Hepatocyte (in vitro differentiated cells): ENCODE measurements around the gene KYAT1. TPM values are rescaled to one million over a fixed set of nuclear protein-coding genes. Genes with fewer than 3 reads are reported as not detected.
A peak's percentile ranks its signal among the peaks of the same experiment; 100 is the strongest.

Experiments
- DNase-seq: peaks from one replicate; pipeline ENCODE4 v3.0.0-alpha.2; 2016; ENCODE audit warnings: low spot score
- H2AFZ ChIP-seq: fragments of 200-600 bp; sonication (generic); 2 replicates; pipeline ENCODE4 v1.6.0; 2016; ENCODE audit warnings: antibody characterized with exemption, mild to moderate bottlenecking
- H3K27ac ChIP-seq: fragments of 200-600 bp; sonication (generic); 2 replicates; pipeline ENCODE4 v1.5.1; 2016; ENCODE audit warnings: mild to moderate bottlenecking
- H3K27me3 ChIP-seq: fragments of 200-600 bp; sonication (generic); 2 replicates; pipeline ENCODE4 v1.6.1; 2016
- H3K36me3 ChIP-seq: fragments of 200-600 bp; sonication (generic); replicated peaks from 2 replicates; pipeline ENCODE4 v1.5.1; 2016; ENCODE audit warnings: low read depth; ENCODE audit not compliant: insufficient read depth
- H3K4me1 ChIP-seq: fragments of 200-600 bp; sonication (generic); 2 replicates; pipeline ENCODE4 v1.5.1; 2016; ENCODE audit warnings: mild to moderate bottlenecking, moderate library complexity; ENCODE audit not compliant: insufficient read depth
- H3K4me2 ChIP-seq: fragments of 200-600 bp; sonication (generic); 2 replicates; pipeline ENCODE4 v1.6.0; 2016
- H3K4me3 ChIP-seq: fragments of 200-600 bp; sonication (generic); 2 replicates; pipeline ENCODE4 v1.5.1; 2016; ENCODE audit warnings: mild to moderate bottlenecking
- H3K79me2 ChIP-seq: fragments of 200-600 bp; sonication (generic); 2 replicates; pipeline ENCODE4 v1.6.0; 2017; ENCODE audit warnings: mild to moderate bottlenecking
- H3K9me2 ChIP-seq: fragments of 200-600 bp; sonication (generic); replicated peaks from 2 replicates; pipeline ENCODE4 v1.6.0; 2017; ENCODE audit warnings: mild to moderate bottlenecking; ENCODE audit not compliant: insufficient read depth
- H3K9me3 ChIP-seq: fragments of 200-600 bp; sonication (generic); 2 replicates; pipeline ENCODE4 v1.5.1; 2016; ENCODE audit warnings: low read depth, mild to moderate bottlenecking
- H4K20me1 ChIP-seq: fragments of 200-600 bp; sonication (generic); 2 replicates; pipeline ENCODE4 v1.6.0; 2016; ENCODE audit warnings: mild to moderate bottlenecking; ENCODE audit not compliant: insufficient read depth, poor library complexity, severe bottlenecking
- EZH2 ChIP-seq: fragments of 200-600 bp; sonication (generic); IDR thresholded peaks from 2 replicates; pipeline ENCODE4 v1.6.1; 2016; ENCODE audit warnings: antibody characterized with exemption, mild to moderate bottlenecking, borderline replicate concordance
- EZH2phosphoT487 ChIP-seq: fragments of 200-600 bp; sonication (generic); IDR thresholded peaks from one replicate; pipeline ENCODE4 v1.6.1; 2018; ENCODE audit warnings: antibody characterized with exemption, mild to moderate bottlenecking, low read depth, moderate library complexity; ENCODE audit not compliant: unreplicated experiment, severe bottlenecking
- WGBS: methylation state at CpG from one replicate; pipeline ENCODE4 v1.1.6; 2016; ENCODE audit warnings: low lambda C conversion rate; ENCODE audit errors: missing lambda C conversion rate; 5-methylcytosine and 5-hydroxymethylcytosine counted together
- polyA plus RNA-seq: library from polyadenylated mRNA; unstranded; fragments of >200 nt; fragmentation: Nextera tagmentation; extraction: Ambion mirVana; gene quantifications from 2 replicates; pipeline ENCODE4 v1.2.1, GENCODE V29; 2016
- total RNA-seq: library from RNA; depleted of rRNA; stranded (reverse); fragments of >200 nt; gene quantifications from 2 replicates; pipeline ENCODE4 v1.2.3, GENCODE V29; 2014
- TF ChIP-seq, protein P1 (sequence below): fragments of 200-600 bp; sonication (generic); IDR thresholded peaks from 2 replicates; pipeline ENCODE4 v1.5.1; 2016; ENCODE audit warnings: antibody characterized with exemption, mild to moderate bottlenecking; ENCODE audit not compliant: poor library complexity

Gene KYAT1
- total and polyA plus RNA-seq, 2 experiments from 2014 or later = 5.1 to 8.7 TPM

DNA sequence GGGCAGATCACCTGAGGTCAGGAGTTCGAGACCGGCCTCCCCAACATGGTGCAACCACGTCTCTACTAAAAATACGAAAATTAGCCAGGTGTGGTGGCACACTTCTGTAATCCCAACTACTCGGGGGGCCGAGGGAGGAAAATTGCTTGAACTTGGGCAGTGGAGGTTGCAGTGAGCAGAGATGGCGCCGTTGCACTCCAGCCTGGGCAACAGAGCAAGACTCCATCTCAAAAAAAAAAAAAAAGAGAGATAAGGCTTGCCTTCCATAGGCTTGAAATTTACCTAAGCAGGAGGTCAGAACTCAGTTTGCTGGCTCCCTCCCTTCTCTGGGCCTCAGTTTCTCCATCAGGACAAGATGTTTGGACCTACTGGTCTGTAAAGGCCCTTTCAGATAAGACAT is 53.5 kb downstream of the KYAT1 start:
- Histone ChIP-seq H4K20me1 (no peaks in the 10 kb centered on the region), H3K9me2 (no peaks in the 10 kb centered on the region), H3K36me3 (no peaks in the 10 kb centered on the region), H3K4me2 (peak overlapping the region; percentile 91), H3K27ac (no peak overlapping the region), H3K4me3 (no peak overlapping the region), H2AFZ (no peak overlapping the region), H3K27me3 (no peaks in the 10 kb centered on the region), H3K9me3 (no peaks in the 10 kb centered on the region), H3K79me2 (peaks cover 12% of the 10 kb centered on the region), H3K4me1 (peaks cover 5% of the 10 kb centered on the region)
- WGBS = 97% methylated on average over 8 of the region's 8 CpGs
- no peak for DNase-seq
- TF ChIP-seq EZH2 (no peak), EZH2phosphoT487 (no peak)
- TF ChIP-seq, protein P1, sequence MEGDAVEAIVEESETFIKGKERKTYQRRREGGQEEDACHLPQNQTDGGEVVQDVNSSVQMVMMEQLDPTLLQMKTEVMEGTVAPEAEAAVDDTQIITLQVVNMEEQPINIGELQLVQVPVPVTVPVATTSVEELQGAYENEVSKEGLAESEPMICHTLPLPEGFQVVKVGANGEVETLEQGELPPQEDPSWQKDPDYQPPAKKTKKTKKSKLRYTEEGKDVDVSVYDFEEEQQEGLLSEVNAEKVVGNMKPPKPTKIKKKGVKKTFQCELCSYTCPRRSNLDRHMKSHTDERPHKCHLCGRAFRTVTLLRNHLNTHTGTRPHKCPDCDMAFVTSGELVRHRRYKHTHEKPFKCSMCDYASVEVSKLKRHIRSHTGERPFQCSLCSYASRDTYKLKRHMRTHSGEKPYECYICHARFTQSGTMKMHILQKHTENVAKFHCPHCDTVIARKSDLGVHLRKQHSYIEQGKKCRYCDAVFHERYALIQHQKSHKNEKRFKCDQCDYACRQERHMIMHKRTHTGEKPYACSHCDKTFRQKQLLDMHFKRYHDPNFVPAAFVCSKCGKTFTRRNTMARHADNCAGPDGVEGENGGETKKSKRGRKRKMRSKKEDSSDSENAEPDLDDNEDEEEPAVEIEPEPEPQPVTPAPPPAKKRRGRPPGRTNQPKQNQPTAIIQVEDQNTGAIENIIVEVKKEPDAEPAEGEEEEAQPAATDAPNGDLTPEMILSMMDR = no peak

DNA sequence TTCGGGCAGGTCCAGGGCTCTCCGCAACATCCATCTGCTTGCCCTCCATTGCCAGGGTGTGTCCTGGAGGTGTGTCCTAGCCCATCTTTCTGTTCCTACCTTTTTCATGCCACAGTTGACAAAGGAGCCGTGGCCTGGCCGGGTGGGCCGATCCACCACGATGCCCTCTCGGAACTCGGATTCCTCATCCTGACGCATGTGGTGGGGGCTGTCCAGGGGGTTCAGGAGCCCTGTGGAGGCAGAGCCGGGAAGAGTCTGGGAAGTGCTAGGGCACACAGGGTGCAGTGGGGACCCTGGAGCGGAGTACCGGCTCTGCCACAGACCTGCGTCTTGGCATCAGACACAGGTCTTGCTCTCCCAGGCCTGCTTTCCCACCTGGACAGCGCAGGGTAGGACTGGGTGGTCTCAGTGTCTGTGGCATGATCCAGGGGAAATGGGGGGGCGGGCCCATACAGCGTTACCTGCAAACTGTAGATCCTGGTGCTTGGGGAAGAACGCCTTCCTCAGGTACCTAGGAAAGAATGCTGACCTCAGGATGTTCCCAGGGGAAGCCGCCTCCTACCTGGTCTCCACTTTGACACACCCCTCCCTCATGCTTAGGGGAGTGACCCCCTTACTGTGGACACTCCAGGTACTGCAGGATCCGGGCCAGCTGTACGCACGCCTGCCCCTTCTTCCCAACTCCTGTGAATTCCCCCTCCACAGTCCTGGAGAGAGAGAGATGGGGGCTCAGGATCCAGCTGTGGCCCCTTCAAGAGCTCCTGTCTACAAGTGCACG is 55.6 kb downstream of the KYAT1 start:
- H3K4me1 ChIP-seq = peaks cover 5% of the 10 kb centered on the region
- no peak overlapping the region for H3K27ac ChIP-seq
- peaks cover 12% of the 10 kb centered on the region for H3K79me2 ChIP-seq
- H4K20me1 ChIP-seq = no peaks in the 10 kb centered on the region
- H3K27me3 ChIP-seq = no peaks in the 10 kb centered on the region
- no peak overlapping the region for H3K4me3 ChIP-seq
- WGBS = 95% methylated on average over 22 of the region's 22 CpGs
- no peaks in the 10 kb centered on the region for H3K9me3 ChIP-seq
- no peaks in the 10 kb centered on the region for H3K36me3 ChIP-seq
- no peak overlapping the region for H3K4me2 ChIP-seq
- H2AFZ ChIP-seq = no peak overlapping the region
- no peak for TF ChIP-seq EZH2
- no peak for TF ChIP-seq EZH2phosphoT487
- no peaks in the 10 kb centered on the region for H3K9me2 ChIP-seq
- no peak for DNase-seq

DNA sequence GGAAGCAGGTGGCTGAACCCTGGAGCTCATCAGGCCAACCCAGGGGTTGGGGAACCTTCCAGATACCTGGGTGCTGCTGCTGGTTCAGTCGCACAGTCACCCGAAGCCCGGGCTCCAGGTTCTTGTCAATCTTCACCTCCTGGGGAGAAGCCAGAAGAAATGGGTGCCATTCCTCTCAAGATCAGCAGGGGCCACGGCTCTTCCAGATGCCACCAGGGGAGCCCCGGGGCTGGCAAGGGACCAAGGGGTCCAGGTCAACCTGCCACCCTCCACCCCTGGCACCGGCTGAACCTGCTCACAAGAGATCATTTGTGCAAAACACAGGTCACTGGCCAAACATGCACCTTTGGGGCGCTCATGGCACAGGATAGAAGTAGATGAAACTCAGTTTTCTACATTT is 56.8 kb downstream of the KYAT1 start:
- Histone ChIP-seq H4K20me1 (no peaks in the 10 kb centered on the region), H3K27me3 (no peaks in the 10 kb centered on the region), H3K9me2 (no peaks in the 10 kb centered on the region), H3K36me3 (no peaks in the 10 kb centered on the region), H3K4me1 (peaks cover 5% of the 10 kb centered on the region), H2AFZ (no peak overlapping the region), H3K4me2 (no peak overlapping the region), H3K27ac (no peak overlapping the region), H3K79me2 (peaks cover 12% of the 10 kb centered on the region), H3K4me3 (no peak overlapping the region), H3K9me3 (no peaks in the 10 kb centered on the region)
- WGBS = 91% methylated on average over 7 of the region's 7 CpGs
- TF ChIP-seq, protein P1 = no peak
- TF ChIP-seq EZH2phosphoT487 = no peak
- no peak for TF ChIP-seq EZH2
- DNase-seq = no peak

DNA sequence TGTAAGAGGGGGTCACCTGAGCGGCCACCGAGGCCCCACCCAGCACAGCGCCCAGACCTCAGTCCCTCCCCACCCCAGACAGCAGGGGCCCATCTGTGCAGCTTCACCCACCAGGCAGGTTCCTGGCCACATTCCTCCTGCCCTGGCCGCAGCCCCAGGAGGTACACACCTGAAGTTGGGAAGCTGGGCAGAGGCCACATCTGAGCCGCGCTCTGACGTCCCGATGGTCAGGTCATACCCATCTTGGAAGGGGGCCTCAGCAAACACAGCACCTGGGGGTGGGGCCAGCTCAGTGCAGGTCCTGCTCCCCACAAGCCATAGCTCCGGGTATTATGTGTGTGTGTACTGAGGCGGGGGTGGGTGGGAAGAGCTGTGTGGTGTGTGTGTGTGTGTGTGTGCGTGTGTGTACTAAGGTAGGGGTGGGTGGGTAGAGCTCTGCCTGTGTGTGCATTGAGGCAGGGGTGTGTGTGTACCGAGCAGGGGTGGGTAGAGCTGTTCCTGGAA is 57.8 kb downstream of the KYAT1 start:
- Histone ChIP-seq H3K9me3 (no peaks in the 10 kb centered on the region), H3K36me3 (no peaks in the 10 kb centered on the region), H3K4me2 (no peak overlapping the region), H3K27me3 (no peaks in the 10 kb centered on the region), H4K20me1 (no peaks in the 10 kb centered on the region), H3K4me1 (peaks cover 10% of the 10 kb centered on the region), H2AFZ (no peak overlapping the region), H3K4me3 (no peak overlapping the region), H3K9me2 (no peaks in the 10 kb centered on the region), H3K79me2 (peaks cover 12% of the 10 kb centered on the region), H3K27ac (no peak overlapping the region)
- peak; percentile 36 for DNase-seq
- WGBS = 87% methylated on average over 9 of the region's 12 CpGs
- TF ChIP-seq, protein P1 = no peak
- TF ChIP-seq EZH2 (no peak), EZH2phosphoT487 (no peak)
